HEK293 (cell line): ENCODE results near the gene EXO5.

Source experiments
- BCL11B ChIP-seq: fragments of 450-650 bp; formaldehyde crosslinking; IDR thresholded peaks from 2 replicates; pipeline ENCODE4 v1.5.1; 2016; ENCODE audit warnings: low read depth, missing biosample characterization, missing genetic modification characterization
- IKZF3 ChIP-seq: fragments of 450-650 bp; IDR thresholded peaks from 2 replicates; pipeline ENCODE4 v1.5.0; 2018; ENCODE audit warnings: missing biosample characterization, mild to moderate bottlenecking, missing genetic modification characterization, moderate library complexity
- PBX3 ChIP-seq: sonication (generic); formaldehyde crosslinking; IDR thresholded peaks from 2 replicates; pipeline ENCODE4 v1.8.1; 2022; ENCODE audit warnings: mild to moderate bottlenecking, moderate library complexity, missing genetic modification reagents
- PRDM6 ChIP-seq: fragments of 450-650 bp; formaldehyde crosslinking; IDR thresholded peaks from 2 replicates; pipeline ENCODE4 v1.5.1; 2017; ENCODE audit warnings: missing biosample characterization, missing genetic modification characterization
- TCF7L2 ChIP-seq: IDR thresholded peaks from 2 replicates; pipeline ENCODE4 v1.6.1; 2011; ENCODE audit warnings: low read depth, mild to moderate bottlenecking, inconsistent platforms, low read length, moderate library complexity, borderline replicate concordance
- YY1 ChIP-seq: fragments of 450-650 bp; formaldehyde crosslinking; IDR thresholded peaks from 2 replicates; pipeline ENCODE4 v1.5.1; 2018; ENCODE audit warnings: missing biosample characterization, missing genetic modification characterization
- ZBTB44 ChIP-seq: fragments of 450-650 bp; IDR thresholded peaks from 2 replicates; pipeline ENCODE4 v1.5.1; 2018; ENCODE audit warnings: missing biosample characterization, mild to moderate bottlenecking, missing genetic modification characterization
- ZBTB7A ChIP-seq: fragments of 450-650 bp; formaldehyde crosslinking; IDR thresholded peaks from 2 replicates; pipeline ENCODE4 v1.5.1; 2016; ENCODE audit warnings: low read depth, missing biosample characterization, missing genetic modification characterization
- ZNF114 ChIP-seq: fragments of 450-650 bp; formaldehyde crosslinking; IDR thresholded peaks from 2 replicates; pipeline ENCODE4 v1.5.0; 2017; ENCODE audit warnings: missing biosample characterization, missing genetic modification characterization
- ZNF132 ChIP-seq: fragments of 450-650 bp; formaldehyde crosslinking; IDR thresholded peaks from 2 replicates; pipeline ENCODE4 v1.5.1; 2017; ENCODE audit warnings: missing biosample characterization, missing genetic modification characterization, borderline replicate concordance
- ZNF211 ChIP-seq: fragments of 450-650 bp; formaldehyde crosslinking; IDR thresholded peaks from 2 replicates; pipeline ENCODE4 v1.5.1; 2016; ENCODE audit warnings: low read depth, missing biosample characterization, missing genetic modification characterization
- ZNF214 ChIP-seq: fragments of 450-650 bp; formaldehyde crosslinking; IDR thresholded peaks from 2 replicates; pipeline ENCODE4 v1.5.1; 2017; ENCODE audit warnings: missing biosample characterization, mild to moderate bottlenecking, missing genetic modification characterization, borderline replicate concordance
- ZNF266 ChIP-seq: fragments of 450-650 bp; formaldehyde crosslinking; IDR thresholded peaks from 2 replicates; pipeline ENCODE4 v1.5.1; 2016; ENCODE audit warnings: missing biosample characterization, missing genetic modification characterization, low read depth
- ZNF280C ChIP-seq: fragments of 450-650 bp; formaldehyde crosslinking; IDR thresholded peaks from 2 replicates; pipeline ENCODE4 v1.5.1; 2016; ENCODE audit warnings: missing biosample characterization, missing genetic modification characterization
- ZNF280D ChIP-seq: fragments of 450-650 bp; formaldehyde crosslinking; IDR thresholded peaks from 2 replicates; pipeline ENCODE4 v1.5.1; 2016; ENCODE audit warnings: missing biosample characterization, missing genetic modification characterization
- ZNF501 ChIP-seq: fragments of 450-650 bp; formaldehyde crosslinking; IDR thresholded peaks from 2 replicates; pipeline ENCODE4 v1.5.1; 2016; ENCODE audit warnings: missing biosample characterization, missing genetic modification characterization
- ZNF514 ChIP-seq: fragments of 450-650 bp; formaldehyde crosslinking; IDR thresholded peaks from 2 replicates; pipeline ENCODE4 v1.5.1; 2016; ENCODE audit warnings: missing biosample characterization, missing genetic modification characterization
- ZNF521 ChIP-seq: fragments of 450-650 bp; formaldehyde crosslinking; IDR thresholded peaks from 2 replicates; pipeline ENCODE4 v1.5.1; 2017; ENCODE audit warnings: missing biosample characterization, mild to moderate bottlenecking, missing genetic modification characterization
- ZNF529 ChIP-seq: fragments of 450-650 bp; formaldehyde crosslinking; IDR thresholded peaks from 2 replicates; pipeline ENCODE4 v1.5.1; 2017; ENCODE audit warnings: missing genetic modification characterization, missing biosample characterization; ENCODE audit not compliant: insufficient replicate concordance
- ZNF610 ChIP-seq: fragments of 450-650 bp; formaldehyde crosslinking; IDR thresholded peaks from 2 replicates; pipeline ENCODE4 v1.5.1; 2016; ENCODE audit warnings: missing biosample characterization, missing genetic modification characterization, borderline replicate concordance
- ZNF645 ChIP-seq: fragments of 450-650 bp; formaldehyde crosslinking; IDR thresholded peaks from 2 replicates; pipeline ENCODE4; 2016; ENCODE audit warnings: missing biosample characterization, missing genetic modification characterization
- ZNF654 ChIP-seq: fragments of 450-650 bp; formaldehyde crosslinking; IDR thresholded peaks from 2 replicates; pipeline ENCODE4 v1.5.1; 2016; ENCODE audit warnings: low read depth, missing biosample characterization, missing genetic modification characterization
- ZNF658 ChIP-seq: fragments of 450-650 bp; formaldehyde crosslinking; IDR thresholded peaks from 2 replicates; pipeline ENCODE4; 2016; ENCODE audit warnings: missing biosample characterization, missing genetic modification characterization
- ZNF664 ChIP-seq: fragments of 450-650 bp; formaldehyde crosslinking; IDR thresholded peaks from 2 replicates; pipeline ENCODE4 v1.5.1; 2016; ENCODE audit warnings: missing biosample characterization, missing genetic modification characterization
- ZNF701 ChIP-seq: fragments of 450-650 bp; formaldehyde crosslinking; IDR thresholded peaks from 2 replicates; pipeline ENCODE4 v1.5.1; 2016; ENCODE audit warnings: missing biosample characterization, missing genetic modification characterization
- ZNF704 ChIP-seq: fragments of 450-650 bp; formaldehyde crosslinking; IDR thresholded peaks from 2 replicates; pipeline ENCODE4 v1.5.1; 2016; ENCODE audit warnings: missing biosample characterization, missing genetic modification characterization
- ZNF791 ChIP-seq: fragments of 450-650 bp; formaldehyde crosslinking; IDR thresholded peaks from 2 replicates; pipeline ENCODE4 v1.5.1; 2016; ENCODE audit warnings: missing biosample characterization, missing genetic modification characterization
- ZSCAN23 ChIP-seq: fragments of 450-650 bp; formaldehyde crosslinking; IDR thresholded peaks from 2 replicates; pipeline ENCODE4 v1.5.1; 2016; ENCODE audit warnings: missing biosample characterization, missing genetic modification characterization

Gene EXO5

GRCh38 chr1:40531381-40532061 is 23.0 kb downstream of the EXO5 start, which contains the start of gene ZNF684 (continued):
- TF ChIP-seq ZBTB7A (tag by site-specific recombination), result no peak
- no peak for TF ChIP-seq ZNF610 (tag by site-specific recombination)
- no peak for TF ChIP-seq ZNF266 (tag by site-specific recombination)
- TF ChIP-seq ZNF701 (tag by site-specific recombination), result no peak
- no peak for TF ChIP-seq ZBTB44
- no peak for TF ChIP-seq ZNF664 (tag by site-specific recombination)
- no peak for TF ChIP-seq ZNF214 (tag by site-specific recombination)
- 0 out of 2 replicates have a peak, but pooled peaks have one; percentile 2 for TF ChIP-seq ZNF654
- no peak for TF ChIP-seq ZNF211
- 0 out of 2 replicates have a peak, but pooled peaks have one; percentile 5 for TF ChIP-seq IKZF3 (tag by site-specific recombination)
- no peak for TF ChIP-seq ZNF514 (tag by site-specific recombination)
- TF ChIP-seq ZNF791 (tag by site-specific recombination), result no peak
- no peak for TF ChIP-seq ZNF704 (tag by site-specific recombination)
- TF ChIP-seq ZNF280C (tag by site-specific recombination), result no peak
- no peak; the same call in 1 of the 2 replicates for TF ChIP-seq TCF7L2
- TF ChIP-seq ZNF645 (tag by site-specific recombination), result no peak
- no peak for TF ChIP-seq PRDM6 (tag by site-specific recombination)
- no peak for TF ChIP-seq ZNF529 (tag by site-specific recombination)
- no peak for TF ChIP-seq PBX3
- no peak for TF ChIP-seq BCL11B (tag by site-specific recombination)
- peak; percentile 62; the same call in 1 of the 2 replicates for TF ChIP-seq ZNF501 (tag by site-specific recombination)
- TF ChIP-seq ZNF280D (tag by site-specific recombination), result no peak
- TF ChIP-seq ZSCAN23 (tag by site-specific recombination), result no peak
- TF ChIP-seq YY1 (tag by site-specific recombination), result no peak
- no peak for TF ChIP-seq ZNF114 (tag by site-specific recombination)
- no peak for TF ChIP-seq ZNF658 (tag by site-specific recombination)
- no peak for TF ChIP-seq ZNF521 (tag by site-specific recombination)
- TF ChIP-seq ZNF132 (tag by site-specific recombination), result no peak
